Germinal center (tissue), 1 donor: ENCODE data around the gene CD6.
A peak's percentile ranks its signal among the peaks of the same experiment; 100 is the strongest.

ENCODE experiments used
- DNase-seq: peaks from one replicate; pipeline ENCODE4 v3.0.0; 2012; ENCODE audit warnings: mixed read lengths, low spot score

The CD6 gene

GRCh38 chr11:61026121-61027031 is 54.9 kb downstream of the CD6 start:
- no peak for DNase-seq

GRCh38 chr11:61027141-61027840 is 55.8 kb downstream of the CD6 start:
- DNase-seq: no peak

GRCh38 chr11:61028135-61028729 is 56.8 kb downstream of the CD6 start:
- no peak for DNase-seq

GRCh38 chr11:61032824-61033223 is 61.3 kb downstream of the CD6 start:
- no peak for DNase-seq

- DNase-seq: no peak
These were observed 61.9 kb downstream of the CD6 start for GRCh38 chr11:61033417-61033816.

GRCh38 chr11:61034111-61034510 is 62.6 kb downstream of the CD6 start:
- DNase-seq: no peak

- DNase-seq: no peak
These were observed 63.4 kb downstream of the CD6 start for GRCh38 chr11:61034704-61035525.

- no peak for DNase-seq
These were observed 64.0 kb downstream of the CD6 start for GRCh38 chr11:61035526-61035835.

- DNase-seq: no peak
These were observed 66.1 kb downstream of the CD6 start for GRCh38 chr11:61037441-61038093.

- no peak for DNase-seq
These were observed 68.4 kb downstream of the CD6 start for GRCh38 chr11:61039916-61040315.

GRCh38 chr11:61041755-61042518 is 70.5 kb downstream of the CD6 start:
- DNase-seq: peak; percentile 75

GRCh38 chr11:61042537-61042936 is 71.1 kb downstream of the CD6 start:
- DNase-seq: no peak

GRCh38 chr11:61042961-61043540 is 71.6 kb downstream of the CD6 start:
- DNase-seq: no peak

GRCh38 chr11:61045271-61045670 is 73.8 kb downstream of the CD6 start:
- DNase-seq: no peak

- DNase-seq: no peak
These were observed 75.4 kb downstream of the CD6 start for GRCh38 chr11:61046833-61047232.

GRCh38 chr11:61048368-61049062 is 77.0 kb downstream of the CD6 start:
- no peak for DNase-seq

- no peak for DNase-seq
These were observed 77.5 kb downstream of the CD6 start for GRCh38 chr11:61049063-61049377.

- DNase-seq: no peak
These were observed 78.4 kb downstream of the CD6 start for GRCh38 chr11:61049859-61050258.

- no peak for DNase-seq
These were observed 80.9 kb downstream of the CD6 start for GRCh38 chr11:61052182-61052972.
